Astrocyte (in vitro differentiated cells and primary cell): ENCODE data around the gene TAS1R1. TPM values are rescaled to one million over a fixed set of nuclear protein-coding genes. Genes with fewer than 3 reads are reported as not detected.

Source experiments
- DNase-seq: peaks from one replicate; pipeline ENCODE4 v3.0.0-alpha.2; 2010; ENCODE audit warnings: low read depth
- FAIRE-seq: peaks from 2 replicates; lab custom pipeline; 2011; peaks lifted over from hg19 to GRCh38; lab: Jason Lieb, UNC
- H2AFZ ChIP-seq: 2 replicates; pipeline ENCODE4 v1.6.0; 2012; ENCODE audit warnings: low read depth, low read length, inconsistent platforms
- H3K27ac ChIP-seq: 2 replicates; pipeline ENCODE4 v1.5.1; 2011; ENCODE audit warnings: low read depth, low read length, inconsistent platforms
- H3K27me3 ChIP-seq: 2 replicates; pipeline ENCODE4 v1.6.0; 2011; ENCODE audit warnings: low read length, inconsistent platforms; ENCODE audit not compliant: insufficient read depth
- H3K36me3 ChIP-seq: 2 replicates; pipeline ENCODE4 v1.5.1; 2011; ENCODE audit warnings: low read length, inconsistent platforms; ENCODE audit not compliant: insufficient read depth
- H3K4me1 ChIP-seq: 2 replicates; pipeline ENCODE4 v1.5.1; 2011; ENCODE audit warnings: low read length, inconsistent platforms; ENCODE audit not compliant: insufficient read depth
- H3K4me2 ChIP-seq: 2 replicates; pipeline ENCODE4 v1.6.0; 2012; ENCODE audit warnings: low read length, inconsistent platforms
- H3K4me3 ChIP-seq: 2 replicates; pipeline ENCODE4 v1.5.1; 2011; ENCODE audit warnings: low read depth, mild to moderate bottlenecking, low read length, inconsistent platforms; ENCODE audit not compliant: insufficient read depth
- H3K79me2 ChIP-seq: 2 replicates; pipeline ENCODE4 v1.6.0; 2012; ENCODE audit warnings: mild to moderate bottlenecking, low read length, inconsistent platforms; ENCODE audit not compliant: insufficient read depth
- H3K9ac ChIP-seq: 2 replicates; pipeline ENCODE4 v1.6.0; 2012; ENCODE audit warnings: mild to moderate bottlenecking, low read length, inconsistent platforms
- H3K9me3 ChIP-seq: 2 replicates; pipeline ENCODE4 v1.5.1; 2012; ENCODE audit warnings: low read depth, mild to moderate bottlenecking, low read length, inconsistent platforms; ENCODE audit not compliant: insufficient read depth
- H4K20me1 ChIP-seq: 2 replicates; pipeline ENCODE4 v1.6.0; 2012; ENCODE audit warnings: low read length, inconsistent platforms; ENCODE audit not compliant: insufficient read depth
- H3K27ac Mint-ChIP-seq: one replicate; pipeline ENCODE4 v1.8.0; 2021; ENCODE audit warnings: mild to moderate bottlenecking, mixed read lengths; ENCODE audit not compliant: unreplicated experiment
- H3K27me3 Mint-ChIP-seq: one replicate; pipeline ENCODE4 v1.8.0; 2021; ENCODE audit warnings: low read depth, mixed read lengths; ENCODE audit not compliant: unreplicated experiment
- H3K36me3 Mint-ChIP-seq: one replicate; pipeline ENCODE4 v1.8.0; 2021; ENCODE audit warnings: low read depth, mixed read lengths; ENCODE audit not compliant: unreplicated experiment
- H3K4me1 Mint-ChIP-seq: one replicate; pipeline ENCODE4 v1.8.0; 2021; ENCODE audit warnings: low read depth, mixed read lengths; ENCODE audit not compliant: unreplicated experiment
- H3K4me3 Mint-ChIP-seq: one replicate; pipeline ENCODE4 v1.8.0; 2021; ENCODE audit warnings: mild to moderate bottlenecking, moderate library complexity, mixed read lengths; ENCODE audit not compliant: unreplicated experiment
- H3K9me3 Mint-ChIP-seq: one replicate; pipeline ENCODE4 v1.8.0; 2021; ENCODE audit warnings: mild to moderate bottlenecking, mixed read lengths; ENCODE audit not compliant: unreplicated experiment
- EZH2 ChIP-seq: IDR thresholded peaks from 2 replicates; pipeline ENCODE4 v1.6.1; 2012; ENCODE audit warnings: mild to moderate bottlenecking, low read length, inconsistent platforms; ENCODE audit not compliant: insufficient read depth
- total RNA-seq: library from RNA; stranded (reverse); gene quantifications from 2 replicates; pipeline ENCODE4 v1.2.1, GENCODE V29; 2021
- TF ChIP-seq, protein P1 (sequence below): IDR thresholded peaks from 2 replicates; pipeline ENCODE4 v1.5.1; 2011; ENCODE audit warnings: low read depth, mild to moderate bottlenecking, inconsistent platforms, low read length, moderate library complexity; ENCODE audit not compliant: insufficient read depth

TAS1R1 gene
- total RNA-seq, 1 donor from 2014 or later: not detected

DNA sequence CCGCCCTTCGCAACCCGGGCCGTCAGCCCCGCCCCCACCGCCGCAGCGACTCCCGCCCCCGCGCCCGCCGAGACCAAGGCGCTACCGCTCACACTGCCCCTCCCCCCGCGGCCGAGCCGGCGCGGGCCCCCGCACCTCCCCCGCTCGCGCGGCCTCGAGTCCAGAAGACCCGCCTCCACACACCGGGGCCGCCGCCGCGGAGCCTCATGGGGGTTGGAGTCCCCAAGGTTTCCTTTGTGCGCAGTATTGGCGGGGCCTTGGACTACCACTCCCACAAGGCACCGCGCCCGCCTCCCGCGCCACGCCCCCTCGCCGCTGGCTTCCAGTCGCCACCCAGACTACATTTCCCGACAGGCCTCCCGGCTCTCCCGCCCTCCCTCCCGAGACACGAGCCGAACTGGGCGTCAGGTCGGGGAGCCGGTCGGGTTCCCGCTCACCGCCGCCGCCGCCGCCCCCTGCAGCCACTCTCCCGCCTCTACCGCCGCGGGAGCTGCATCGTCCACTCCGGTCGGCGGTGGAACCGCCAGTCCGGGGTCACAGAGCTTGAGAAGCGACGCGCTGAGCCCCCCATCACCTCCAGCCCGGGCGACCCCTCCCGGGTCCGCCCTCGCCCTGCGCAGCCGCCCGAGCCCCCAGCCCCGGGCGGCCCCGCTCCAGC is 58.4 kb downstream of the TAS1R1 start, which contains the start of gene PHF13:
PHF13 (plus strand) TSS at position 371 of the 658 bp plus-strand sequence. CDS start 336 bp downstream, outside the sequence.
- Mint-ChIP-seq H3K9me3 (no peaks in the 10 kb centered on the region), H3K4me3 (peak within 1 kb of the TSS; percentile 99), H3K4me1 (peaks cover 9% of the 10 kb centered on the region), H3K27ac (peak within 1 kb of the TSS; percentile 97), H3K36me3 (peaks cover 5% of the 10 kb centered on the region), H3K27me3 (no peaks in the 10 kb centered on the region)
- DNase-seq (peak; percentile 95), FAIRE-seq (no peak)
- Histone ChIP-seq H3K4me2 (peak within 1 kb of the TSS; percentile 89), H3K4me1 (peaks cover 5% of the 10 kb centered on the region), H3K36me3 (peaks cover 3% of the 10 kb centered on the region), H3K9ac (peak within 1 kb of the TSS; percentile 85), H2AFZ (peak within 1 kb of the TSS; percentile 71), H3K27ac (peak within 1 kb of the TSS; percentile 64), H3K79me2 (peaks cover 52% of the 10 kb centered on the region), H4K20me1 (peaks cover 31% of the 10 kb centered on the region), H3K27me3 (no peaks in the 10 kb centered on the region), H3K4me3 (peak within 1 kb of the TSS; percentile 81), H3K9me3 (no peaks in the 10 kb centered on the region)
- TF ChIP-seq, protein P1, sequence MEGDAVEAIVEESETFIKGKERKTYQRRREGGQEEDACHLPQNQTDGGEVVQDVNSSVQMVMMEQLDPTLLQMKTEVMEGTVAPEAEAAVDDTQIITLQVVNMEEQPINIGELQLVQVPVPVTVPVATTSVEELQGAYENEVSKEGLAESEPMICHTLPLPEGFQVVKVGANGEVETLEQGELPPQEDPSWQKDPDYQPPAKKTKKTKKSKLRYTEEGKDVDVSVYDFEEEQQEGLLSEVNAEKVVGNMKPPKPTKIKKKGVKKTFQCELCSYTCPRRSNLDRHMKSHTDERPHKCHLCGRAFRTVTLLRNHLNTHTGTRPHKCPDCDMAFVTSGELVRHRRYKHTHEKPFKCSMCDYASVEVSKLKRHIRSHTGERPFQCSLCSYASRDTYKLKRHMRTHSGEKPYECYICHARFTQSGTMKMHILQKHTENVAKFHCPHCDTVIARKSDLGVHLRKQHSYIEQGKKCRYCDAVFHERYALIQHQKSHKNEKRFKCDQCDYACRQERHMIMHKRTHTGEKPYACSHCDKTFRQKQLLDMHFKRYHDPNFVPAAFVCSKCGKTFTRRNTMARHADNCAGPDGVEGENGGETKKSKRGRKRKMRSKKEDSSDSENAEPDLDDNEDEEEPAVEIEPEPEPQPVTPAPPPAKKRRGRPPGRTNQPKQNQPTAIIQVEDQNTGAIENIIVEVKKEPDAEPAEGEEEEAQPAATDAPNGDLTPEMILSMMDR: no peak
- TF ChIP-seq EZH2: no peak

- H3K4me3 ChIP-seq: peak overlapping the region; percentile 70
- H2AFZ ChIP-seq: no peak overlapping the region
- no peak for FAIRE-seq
- peaks cover 9% of the 10 kb centered on the region for H3K4me1 Mint-ChIP-seq
- H3K4me3 Mint-ChIP-seq: peak overlapping the region; percentile 82
- H3K27ac Mint-ChIP-seq: no peak overlapping the region
- peaks cover 3% of the 10 kb centered on the region for H3K36me3 ChIP-seq
- H3K9me3 ChIP-seq: no peaks in the 10 kb centered on the region
- H3K79me2 ChIP-seq: peaks cover 58% of the 10 kb centered on the region
- H3K27me3 ChIP-seq: no peaks in the 10 kb centered on the region
- peak overlapping the region; percentile 81 for H3K4me2 ChIP-seq
- H3K9me3 Mint-ChIP-seq: no peaks in the 10 kb centered on the region
- DNase-seq: no peak
- H3K36me3 Mint-ChIP-seq: peaks cover 7% of the 10 kb centered on the region
- TF ChIP-seq EZH2: no peak
- TF ChIP-seq, protein P1: no peak
- H3K4me1 ChIP-seq: peaks cover 5% of the 10 kb centered on the region
- H3K27ac ChIP-seq: peak overlapping the region; percentile 58
- no peaks in the 10 kb centered on the region for H3K27me3 Mint-ChIP-seq
- peaks cover 39% of the 10 kb centered on the region for H4K20me1 ChIP-seq
- H3K9ac ChIP-seq: peak overlapping the region; percentile 81
These were observed 59.2 kb downstream of the TAS1R1 start for GRCh38 chr1:6614019-6614928.
